Epithelial cell of esophagus (primary cell): ENCODE measurements around the gene PSPH.
"Not testable (repeated sequence)": the region's sequence is repeated elsewhere in the genome, so short reads cannot be mapped to it uniquely, and the experiment has no call there.

Source experiments
- DNase-seq: peaks from one replicate; pipeline ENCODE4 v3.0.0; 2010; ENCODE audit warnings: low read depth
- H3K4me3 ChIP-seq: 2 replicates; pipeline ENCODE4 v1.5.1; 2011; ENCODE audit warnings: mild to moderate bottlenecking, low read length, control low read depth
- CTCF ChIP-seq: IDR thresholded peaks from 2 replicates; pipeline ENCODE4 v1.5.1; 2011; ENCODE audit warnings: low read depth, mild to moderate bottlenecking, low read length, control low read depth, inconsistent platforms; ENCODE audit not compliant: insufficient read depth; ENCODE audit errors: missing control alignments

Gene PSPH

GRCh38 chr7:56087445-56087844 is 36.2 kb upstream of the PSPH start:
- no peak overlapping the region for H3K4me3 ChIP-seq
- DNase-seq, result no peak
- TF ChIP-seq CTCF, result no peak

- no peak overlapping the region for H3K4me3 ChIP-seq
- DNase-seq, result no peak
- TF ChIP-seq CTCF, result no peak
Observed at GRCh38 chr7:56086761-56087160, 35.5 kb upstream of the PSPH start.

DNA sequence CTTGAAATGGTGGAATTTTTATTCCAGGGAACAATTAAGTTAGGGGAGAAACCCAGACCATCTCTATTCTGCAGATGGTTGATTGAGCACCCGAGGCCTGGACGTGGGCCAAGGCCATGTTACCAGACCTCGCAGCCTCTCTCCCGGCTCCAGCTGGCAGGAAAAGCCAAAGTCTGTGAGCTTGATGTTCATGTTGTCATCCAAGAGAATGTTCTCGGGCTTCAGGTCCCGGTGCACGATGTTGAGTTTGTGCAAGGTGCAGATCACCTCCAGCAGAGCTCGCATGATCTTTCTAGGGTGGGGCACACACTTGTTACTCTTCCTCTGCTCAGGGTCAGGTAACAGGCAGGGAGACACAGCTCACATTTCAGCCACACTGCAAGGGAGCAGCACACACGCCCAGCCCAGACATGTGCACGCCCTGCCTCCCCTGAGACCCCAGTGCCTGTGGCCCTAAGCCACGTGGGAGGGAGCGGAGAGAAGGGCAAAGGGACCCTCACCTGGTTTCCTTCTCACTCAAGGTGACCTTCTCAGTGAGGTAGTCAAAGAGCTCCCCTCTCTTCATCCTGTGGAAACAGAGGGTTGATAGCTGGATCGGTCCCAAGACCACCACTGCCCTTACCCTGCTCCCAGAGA is 32.0 kb upstream of the PSPH start:
- no peak for DNase-seq
- TF ChIP-seq CTCF, result no peak
- H3K4me3 ChIP-seq, result no peak overlapping the region

DNA sequence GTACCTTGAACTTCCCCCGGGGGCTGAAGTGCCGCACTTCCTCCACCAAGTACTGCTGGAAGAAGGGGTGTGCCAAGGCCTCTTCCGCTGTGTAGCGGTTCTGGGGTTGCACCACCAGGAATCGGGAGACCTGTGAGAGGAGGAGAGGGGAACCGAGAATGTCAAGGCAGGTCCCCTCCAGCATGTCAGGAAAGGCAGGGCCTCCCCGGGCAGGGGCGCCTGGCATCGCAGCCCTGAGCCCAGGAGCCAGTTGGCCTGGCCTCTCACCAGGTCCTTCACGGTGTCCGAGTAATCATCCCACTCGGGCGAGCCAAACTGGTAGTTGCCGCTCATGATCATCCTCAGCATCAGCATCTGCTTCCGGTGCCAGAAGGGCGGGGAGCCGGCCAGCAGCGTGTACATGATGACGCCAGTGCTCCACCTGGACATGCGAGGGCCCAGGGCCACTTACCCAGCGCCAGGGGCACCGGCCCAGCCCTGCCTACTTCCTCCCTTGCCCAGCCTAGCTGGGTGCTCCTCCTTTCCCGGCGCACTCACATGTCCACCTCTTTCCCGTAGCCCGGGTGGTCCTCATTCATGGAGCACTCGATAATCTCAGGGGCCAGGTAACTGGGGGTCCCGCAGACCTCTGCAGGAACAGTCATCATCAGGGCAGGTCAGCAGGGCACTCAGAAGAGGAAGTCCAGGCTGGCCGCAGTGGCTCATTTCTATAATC is 30.5 kb upstream of the PSPH start:
- H3K4me3 ChIP-seq, result no peak overlapping the region
- DNase-seq, result no peak
- TF ChIP-seq CTCF, result no peak

DNA sequence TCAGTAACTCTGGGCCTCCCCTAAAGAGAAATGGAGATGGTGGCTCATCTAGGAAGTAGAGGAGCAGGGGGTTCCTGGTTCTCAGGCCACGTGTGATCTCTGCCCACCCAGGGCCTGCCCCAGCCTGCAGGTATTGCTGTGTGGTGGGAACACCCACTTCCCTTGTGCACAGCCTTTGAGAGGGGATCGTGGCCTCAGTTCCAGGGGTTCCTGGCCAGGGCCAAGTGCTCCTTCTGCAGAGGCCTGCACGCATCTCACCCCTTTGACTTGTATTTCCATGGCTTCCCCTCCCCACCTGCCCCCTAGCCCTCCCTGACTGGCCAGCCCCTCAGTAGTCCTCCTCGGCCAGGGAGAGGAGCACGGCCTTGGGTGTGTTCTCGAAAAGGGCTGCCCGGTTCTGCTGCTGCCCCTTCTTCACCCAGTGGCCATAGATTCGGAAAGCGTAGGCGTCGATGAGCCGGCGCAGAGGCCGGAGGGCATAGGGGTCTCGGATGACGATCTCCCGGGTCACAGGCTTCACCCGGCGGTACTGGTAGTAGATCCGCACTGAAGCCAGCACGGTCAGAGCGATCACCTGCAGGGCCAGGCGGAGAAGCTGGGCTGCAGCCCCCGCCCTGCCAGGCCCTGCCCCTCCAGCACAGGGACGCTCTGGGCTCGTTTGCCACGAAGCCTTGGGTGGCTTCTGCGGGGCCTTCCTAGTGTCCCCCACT is 29.6 kb upstream of the PSPH start:
- H3K4me3 ChIP-seq, DNase-seq: not testable (repeated sequence)

- peak; percentile 74 for TF ChIP-seq CTCF
- DNase-seq, result peak; percentile 44
Observed at GRCh38 chr7:56079450-56080185, 28.4 kb upstream of the PSPH start.

DNA sequence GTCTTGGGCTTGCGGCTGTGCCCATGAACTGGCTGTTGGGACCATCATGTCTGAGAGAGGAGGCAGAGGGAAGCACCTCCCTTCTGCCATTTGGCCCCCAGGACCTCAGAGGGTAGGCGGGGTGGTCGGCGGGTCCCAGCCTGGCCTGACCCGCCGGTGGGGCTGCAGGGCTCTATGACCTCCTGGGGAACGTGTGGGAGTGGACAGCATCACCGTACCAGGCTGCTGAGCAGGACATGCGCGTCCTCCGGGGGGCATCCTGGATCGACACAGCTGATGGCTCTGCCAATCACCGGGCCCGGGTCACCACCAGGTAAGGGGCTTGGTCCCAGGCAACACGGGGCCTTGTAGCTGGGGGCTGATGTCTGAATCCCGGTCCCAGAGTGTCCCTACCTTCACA is 27.0 kb upstream of the PSPH start:
- no peak for TF ChIP-seq CTCF
- no peak for DNase-seq
- no peak overlapping the region for H3K4me3 ChIP-seq

More at GRCh38 chr7:56079450-56080185, 28.4 kb upstream of the PSPH start:
- no peak overlapping the region for H3K4me3 ChIP-seq
